Measurements from ENCODE around the gene RNF144A.
A peak's percentile ranks its signal among the peaks of the same experiment; 100 is the strongest.

The RNF144A gene

DNA sequence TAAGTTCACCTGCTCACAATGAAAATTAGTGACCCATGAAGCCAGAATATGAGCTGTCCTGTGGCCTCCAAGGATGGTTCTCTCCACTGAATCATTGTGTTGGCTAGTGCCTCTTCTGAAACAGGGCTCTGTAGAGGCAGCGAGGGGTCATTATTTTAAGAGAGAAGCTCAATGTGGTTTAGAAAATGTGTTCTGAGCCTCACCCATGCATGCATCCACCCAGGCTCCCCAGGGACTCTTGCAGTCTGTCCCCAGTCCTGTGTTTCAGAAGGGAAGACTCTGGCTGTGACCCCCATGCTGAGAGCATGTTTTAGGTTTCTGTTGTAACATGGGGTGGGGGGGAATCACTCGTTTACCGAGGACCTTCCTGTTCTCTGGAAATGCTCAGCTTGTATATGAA, 135.2 kb downstream of the RNF144A start:
- no peaks in the 10 kb centered on the region for H3K79me2 ChIP-seq (ENCODE audit: low read length)
- no peak for DNase-seq
- no peak overlapping the region for H3K4me3 ChIP-seq (ENCODE audit: low read length)
- peaks cover 3% of the 10 kb centered on the region; the same call in 1 of the 2 replicates for H3K4me1 ChIP-seq (ENCODE audit: low read length)
- H3K4me2 ChIP-seq (ENCODE audit: low read depth, low read length) = no peak overlapping the region
- no peaks in the 10 kb centered on the region for H3K9me2 ChIP-seq (replicated peaks; ENCODE audit: insufficient read depth, low read length)
- H3K9ac ChIP-seq (ENCODE audit: low read length) = no peak overlapping the region
- no peaks in the 10 kb centered on the region for H3K36me3 ChIP-seq (replicated peaks; ENCODE audit: insufficient read depth, low read length)
- no peaks in the 10 kb centered on the region for H3K27me3 ChIP-seq (replicated peaks; ENCODE audit: insufficient read depth, low read length)
- no peaks in the 10 kb centered on the region for H4K20me1 ChIP-seq (ENCODE audit: insufficient read depth, low read length)
- TF ChIP-seq, protein P1, sequence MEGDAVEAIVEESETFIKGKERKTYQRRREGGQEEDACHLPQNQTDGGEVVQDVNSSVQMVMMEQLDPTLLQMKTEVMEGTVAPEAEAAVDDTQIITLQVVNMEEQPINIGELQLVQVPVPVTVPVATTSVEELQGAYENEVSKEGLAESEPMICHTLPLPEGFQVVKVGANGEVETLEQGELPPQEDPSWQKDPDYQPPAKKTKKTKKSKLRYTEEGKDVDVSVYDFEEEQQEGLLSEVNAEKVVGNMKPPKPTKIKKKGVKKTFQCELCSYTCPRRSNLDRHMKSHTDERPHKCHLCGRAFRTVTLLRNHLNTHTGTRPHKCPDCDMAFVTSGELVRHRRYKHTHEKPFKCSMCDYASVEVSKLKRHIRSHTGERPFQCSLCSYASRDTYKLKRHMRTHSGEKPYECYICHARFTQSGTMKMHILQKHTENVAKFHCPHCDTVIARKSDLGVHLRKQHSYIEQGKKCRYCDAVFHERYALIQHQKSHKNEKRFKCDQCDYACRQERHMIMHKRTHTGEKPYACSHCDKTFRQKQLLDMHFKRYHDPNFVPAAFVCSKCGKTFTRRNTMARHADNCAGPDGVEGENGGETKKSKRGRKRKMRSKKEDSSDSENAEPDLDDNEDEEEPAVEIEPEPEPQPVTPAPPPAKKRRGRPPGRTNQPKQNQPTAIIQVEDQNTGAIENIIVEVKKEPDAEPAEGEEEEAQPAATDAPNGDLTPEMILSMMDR (IDR thresholded peaks at IDR 0.05; ENCODE audit: low read length) = no peak
- no peak overlapping the region for H3K27ac ChIP-seq (ENCODE audit: low read length)
- H3F3A ChIP-seq (ENCODE audit: insufficient read depth, low read length) = no peaks in the 10 kb centered on the region
- H2AFZ ChIP-seq (ENCODE audit: low read length) = no peak overlapping the region
- no peaks in the 10 kb centered on the region for H3K9me3 ChIP-seq (replicated peaks; ENCODE audit: insufficient read depth, low read length)

DNA sequence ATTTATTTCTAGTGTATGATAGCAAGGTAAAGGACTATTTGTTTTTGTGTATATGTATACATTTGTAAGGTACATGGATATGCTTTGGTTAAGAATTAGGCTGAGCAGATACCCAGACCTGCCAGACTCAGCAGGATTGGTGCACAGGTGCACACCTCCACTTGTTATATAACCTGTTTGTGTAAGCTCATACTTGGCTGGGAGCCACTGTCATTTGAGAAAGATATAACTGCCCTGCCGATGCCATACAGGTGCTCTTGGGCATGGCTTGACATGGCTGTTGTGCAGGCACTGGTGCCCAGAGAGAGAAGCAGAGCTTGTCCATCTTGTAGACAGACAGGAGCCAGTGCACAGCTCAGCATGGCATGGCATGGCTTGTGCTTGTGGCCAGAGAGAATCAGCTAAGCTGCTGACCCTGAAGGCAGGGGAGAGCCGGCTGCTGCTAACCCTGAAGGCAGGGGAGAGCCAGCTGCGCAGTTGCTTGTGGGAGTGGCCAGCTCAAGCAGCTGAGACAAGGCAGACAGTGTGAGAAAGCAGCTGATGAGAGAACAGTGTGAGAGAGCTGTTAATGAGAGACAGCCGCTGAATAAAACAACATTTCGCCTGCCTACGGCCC, 136.5 kb downstream of the RNF144A start:
- Histone ChIP-seq H3K27me3 (replicated peaks; ENCODE audit: insufficient read depth, low read length) (no peaks in the 10 kb centered on the region), H3K4me2 (ENCODE audit: low read depth, low read length) (no peak overlapping the region), H4K20me1 (ENCODE audit: insufficient read depth, low read length) (no peaks in the 10 kb centered on the region), H3K36me3 (replicated peaks; ENCODE audit: insufficient read depth, low read length) (no peaks in the 10 kb centered on the region), H3K4me3 (ENCODE audit: low read length) (no peak overlapping the region), H3K9me2 (replicated peaks; ENCODE audit: insufficient read depth, low read length) (no peaks in the 10 kb centered on the region), H3K9me3 (replicated peaks; ENCODE audit: insufficient read depth, low read length) (no peaks in the 10 kb centered on the region), H3K4me1 (ENCODE audit: low read length) (peaks cover 14% of the 10 kb centered on the region), H3K9ac (ENCODE audit: low read length) (no peak overlapping the region), H2AFZ (ENCODE audit: low read length) (no peak overlapping the region), H3K27ac (ENCODE audit: low read length) (no peak overlapping the region), H3F3A (ENCODE audit: insufficient read depth, low read length) (no peaks in the 10 kb centered on the region), H3K79me2 (ENCODE audit: low read length) (no peaks in the 10 kb centered on the region)
- TF ChIP-seq EZH2 (optimal IDR thresholded peaks at IDR 0.05; ENCODE audit: low read depth, low read length) = no peak
- TF ChIP-seq EZH2phosphoT487 (IDR thresholded peaks at IDR 0.05; ENCODE audit: low read length) = no peak
- TF ChIP-seq, protein P1 (IDR thresholded peaks at IDR 0.05; ENCODE audit: low read length) = no peak
- DNase-seq = no peak

DNA sequence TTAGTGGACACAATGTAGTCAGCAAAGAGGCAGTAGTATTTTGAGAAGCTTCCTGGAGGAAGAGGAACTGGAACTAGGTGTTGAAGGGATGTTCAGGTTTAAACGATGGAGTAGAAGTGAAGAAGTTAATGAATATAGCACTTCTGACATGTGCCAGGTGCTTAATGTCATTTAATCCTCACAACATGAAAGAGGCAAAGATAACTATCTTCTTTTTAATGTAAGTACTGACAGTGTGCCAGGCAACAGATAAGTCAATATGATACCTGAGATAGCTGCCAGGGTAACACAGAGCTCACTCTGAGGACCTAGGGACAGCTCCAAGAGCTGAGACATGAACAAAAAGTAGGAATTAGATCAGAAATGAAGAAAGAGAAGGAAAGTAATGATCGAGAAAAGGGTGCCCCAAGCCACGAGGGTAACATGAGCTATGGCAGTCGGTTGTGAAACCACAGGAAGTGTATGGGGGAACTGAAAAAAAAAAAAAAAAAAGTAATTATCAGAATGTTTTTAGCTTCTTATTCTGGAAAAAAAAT, 140.7 kb downstream of the RNF144A start:
- no peaks in the 10 kb centered on the region for H3K9me3 ChIP-seq (replicated peaks; ENCODE audit: insufficient read depth, low read length)
- H3K4me1 ChIP-seq (ENCODE audit: low read length) = peaks cover 14% of the 10 kb centered on the region
- DNase-seq = peak; percentile 34
- no peaks in the 10 kb centered on the region for H3K9me2 ChIP-seq (replicated peaks; ENCODE audit: insufficient read depth, low read length)
- peak overlapping the region; percentile 26; the same call in 1 of the 2 replicates for H3K4me2 ChIP-seq (ENCODE audit: low read depth, low read length)
- no peaks in the 10 kb centered on the region for H3K79me2 ChIP-seq (ENCODE audit: low read length)
- H3K36me3 ChIP-seq (replicated peaks; ENCODE audit: insufficient read depth, low read length) = no peaks in the 10 kb centered on the region
- no peak overlapping the region for H3K27ac ChIP-seq (ENCODE audit: low read length)
- no peaks in the 10 kb centered on the region for H3K27me3 ChIP-seq (replicated peaks; ENCODE audit: insufficient read depth, low read length)
- H3K4me3 ChIP-seq (ENCODE audit: low read length) = 0 out of 2 replicates have a peak overlapping the region, but pooled peaks have one; percentile 1
- H3F3A ChIP-seq (ENCODE audit: insufficient read depth, low read length) = no peaks in the 10 kb centered on the region
- H2AFZ ChIP-seq (ENCODE audit: low read length) = no peak overlapping the region
- no peaks in the 10 kb centered on the region for H4K20me1 ChIP-seq (ENCODE audit: insufficient read depth, low read length)
- H3K9ac ChIP-seq (ENCODE audit: low read length) = no peak overlapping the region
- TF ChIP-seq EZH2phosphoT487 (IDR thresholded peaks at IDR 0.05; ENCODE audit: low read length) (no peak), EZH2 (optimal IDR thresholded peaks at IDR 0.05; ENCODE audit: low read depth, low read length) (no peak)
- TF ChIP-seq, protein P1 (IDR thresholded peaks at IDR 0.05; ENCODE audit: low read length) = no peak

Measured in MM.1S (cell line).